Activated CD4-positive, CD25-positive, alpha-beta regulatory T cell treated with anti-CD3 and anti-CD28 coated beads, Interleukin-2, amount 50 U/mL, for 24 hours (primary cell): ENCODE measurements around the gene LDB1.
A peak's percentile ranks its signal among the peaks of the same experiment; 100 is the strongest.

Source experiments
- ATAC-seq, 2 donors: fragments of 150-1000 bp; cut with Tn5 transposase; one replicate each; pipeline ENCODE4 v1.10.0; 2021; ENCODE audit warnings: mild to moderate bottlenecking in 1 of 2, moderate library complexity in 1 of 2

The LDB1 gene

GRCh38 chr10:102120142-102120990 lies at the start of gene LDB1:
Gene LDB1, minus strand, starts transcription at chr10:102120368. Its CDS starts 258 bp downstream, at chr10:102120110.
- peak; percentile 63 for ATAC-seq

GRCh38 chr10:102167861-102168260 lies 47.7 kb upstream of the LDB1 start:
- ATAC-seq = no peak

GRCh38 chr10:102163342-102163989 lies 43.3 kb upstream of the LDB1 start:
- no peak for ATAC-seq

GRCh38 chr10:102159831-102160230 lies 39.7 kb upstream of the LDB1 start:
- ATAC-seq = no peak

GRCh38 chr10:102159051-102159597 lies 39.0 kb upstream of the LDB1 start:
- no peak for ATAC-seq

GRCh38 chr10:102157224-102157623 lies 37.1 kb upstream of the LDB1 start:
- ATAC-seq = no peak

- no peak for ATAC-seq
Observed at GRCh38 chr10:102154466-102155116, 34.4 kb upstream of the LDB1 start.

- no peak for ATAC-seq
Observed at GRCh38 chr10:102153093-102153620, 33.0 kb upstream of the LDB1 start.

- peak; percentile 24 to 32 for ATAC-seq
Observed at GRCh38 chr10:102152545-102152890, 32.4 kb upstream of the LDB1 start.

GRCh38 chr10:102151774-102152544 lies 31.8 kb upstream of the LDB1 start, which contains the start of gene NOLC1:
Gene NOLC1, plus strand, starts transcription at chr10:102152389. Its CDS starts 22 bp downstream, at chr10:102152411.
- ATAC-seq = peak; percentile 94 to 95

- no peak for ATAC-seq
Observed at GRCh38 chr10:102150970-102151773, 31.0 kb upstream of the LDB1 start.

- ATAC-seq = no peak
Observed at GRCh38 chr10:102148275-102148674, 28.1 kb upstream of the LDB1 start.

GRCh38 chr10:102147561-102147960 lies 27.4 kb upstream of the LDB1 start:
- no peak for ATAC-seq

- ATAC-seq = no peak
Observed at GRCh38 chr10:102146971-102147428, 26.8 kb upstream of the LDB1 start.

- ATAC-seq = no peak
Observed at GRCh38 chr10:102141583-102142107, 21.5 kb upstream of the LDB1 start.

GRCh38 chr10:102140913-102141540 lies 20.9 kb upstream of the LDB1 start:
- no peak for ATAC-seq

GRCh38 chr10:102140218-102140617 lies 20.1 kb upstream of the LDB1 start:
- ATAC-seq = no peak

- no peak for ATAC-seq
Observed at GRCh38 chr10:102139281-102140110, 19.3 kb upstream of the LDB1 start.

- ATAC-seq = no peak
Observed at GRCh38 chr10:102135956-102136526, 15.9 kb upstream of the LDB1 start.
